Measurements from ENCODE around the gene MAP3K12. TPM values are rescaled to one million over a fixed set of nuclear protein-coding genes. Genes with fewer than 3 reads are reported as not detected.

MAP3K12 gene
- total and polyA plus RNA-seq, 2 of the 13 experiments (the other 11 are each of a cell fraction or from before 2014, with no cell fraction given): 0.20 to 1.1 TPM

GRCh38 chr12:53441040-53441833, 58.0 kb downstream of the MAP3K12 start, which contains the start of gene PRR13 (continued):
- TF ChIP-seq PRDM15 (CRISPR knock-in tag; IDR thresholded peaks at IDR 0.05): no peak
- no peak for TF ChIP-seq NFE2 (CRISPR knock-in tag; IDR thresholded peaks at IDR 0.05)
- no peak for TF ChIP-seq GTF2F1 (IDR thresholded peaks at IDR 0.05; ENCODE audit: low read length)
- TF ChIP-seq ZSCAN31 (CRISPR knock-in tag; IDR thresholded peaks at IDR 0.05; ENCODE audit: low read depth): no peak
- no peak for TF ChIP-seq ZBTB10 (CRISPR knock-in tag; IDR thresholded peaks at IDR 0.05; ENCODE audit: borderline replicate concordance)
- TF ChIP-seq MLLT10 (CRISPR knock-in tag; IDR thresholded peaks at IDR 0.05): no peak
- no peak for TF ChIP-seq ZNF460 (CRISPR knock-in tag; IDR thresholded peaks at IDR 0.05; ENCODE audit: borderline replicate concordance)
- no peak for TF ChIP-seq ATF3 (CRISPR knock-in tag; IDR thresholded peaks at IDR 0.05)
- no peak for TF ChIP-seq TCF7L2 (IDR thresholded peaks at IDR 0.05; ENCODE audit: low read depth, low read length)
- no peak for TF ChIP-seq KDM4B (CRISPR knock-in tag; IDR thresholded peaks at IDR 0.05)
- no peak for TF ChIP-seq FLYWCH1 (CRISPR knock-in tag; IDR thresholded peaks at IDR 0.05)
- no peak for TF ChIP-seq HES4 (CRISPR knock-in tag; IDR thresholded peaks at IDR 0.05; ENCODE audit: borderline replicate concordance)
- no peak for TF ChIP-seq ZNF678 (CRISPR knock-in tag; IDR thresholded peaks at IDR 0.05)
- TF ChIP-seq IRX3 (CRISPR knock-in tag; IDR thresholded peaks at IDR 0.05; ENCODE audit: borderline replicate concordance, low read depth): no peak
- TF ChIP-seq TBX3 (IDR thresholded peaks at IDR 0.05; ENCODE audit: borderline replicate concordance): no peak
- peak; percentile 71 for TF ChIP-seq HNRNPLL (IDR thresholded peaks at IDR 0.05; ENCODE audit: low read depth, low read length, poor library complexity, severe bottlenecking)
- no peak for TF ChIP-seq ZNF674 (CRISPR knock-in tag; IDR thresholded peaks at IDR 0.05; ENCODE audit: low read depth)
- peak; percentile 76 for TF ChIP-seq CEBPG (CRISPR knock-in tag; IDR thresholded peaks at IDR 0.05)
- no peak for TF ChIP-seq ZFP1 (CRISPR knock-in tag; IDR thresholded peaks at IDR 0.05)
- TF ChIP-seq RXRB (CRISPR knock-in tag; IDR thresholded peaks at IDR 0.05; ENCODE audit: borderline replicate concordance): 0 out of 2 replicates have a peak, but pooled peaks have one; percentile 22
- no peak for TF ChIP-seq PHF20 (CRISPR knock-in tag; IDR thresholded peaks at IDR 0.05)
- no peak for TF ChIP-seq ZNF33B (CRISPR knock-in tag; IDR thresholded peaks at IDR 0.05)
- 0 out of 2 replicates have a peak, but pooled peaks have one; percentile 14 for TF ChIP-seq FOXO1 (CRISPR knock-in tag; IDR thresholded peaks at IDR 0.05)
- TF ChIP-seq IKZF4 (CRISPR knock-in tag; IDR thresholded peaks at IDR 0.05; ENCODE audit: borderline replicate concordance, low read depth, not compliant biosample characterization): no peak

Data from HepG2 (cell line).